ENCODE data around the gene BLVRB.
"Not testable (repeated sequence)": the region's sequence is repeated elsewhere in the genome, so short reads cannot be mapped to it uniquely, and the experiment has no call there.

DNA sequence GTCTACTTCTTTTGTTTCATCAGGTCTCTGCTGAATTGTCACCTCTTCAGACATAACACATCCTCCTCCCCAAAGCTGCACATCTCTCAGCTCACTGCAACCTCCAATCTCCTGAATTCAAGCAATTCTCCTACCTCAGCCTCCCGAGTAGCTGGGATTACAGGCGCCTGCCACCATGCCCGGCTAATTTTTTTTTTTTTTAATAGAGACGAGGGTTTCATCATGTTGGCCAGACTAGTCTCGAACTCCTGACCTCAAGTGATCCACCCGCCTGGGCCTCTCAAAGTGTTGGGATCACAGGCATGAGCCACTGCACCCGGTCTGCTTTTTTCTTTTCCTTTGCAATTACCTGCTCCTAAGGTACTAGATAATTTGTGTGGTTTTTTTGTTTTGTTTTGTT lies 32.8 kb downstream of the BLVRB start:
- TF ChIP-seq, protein P1, sequence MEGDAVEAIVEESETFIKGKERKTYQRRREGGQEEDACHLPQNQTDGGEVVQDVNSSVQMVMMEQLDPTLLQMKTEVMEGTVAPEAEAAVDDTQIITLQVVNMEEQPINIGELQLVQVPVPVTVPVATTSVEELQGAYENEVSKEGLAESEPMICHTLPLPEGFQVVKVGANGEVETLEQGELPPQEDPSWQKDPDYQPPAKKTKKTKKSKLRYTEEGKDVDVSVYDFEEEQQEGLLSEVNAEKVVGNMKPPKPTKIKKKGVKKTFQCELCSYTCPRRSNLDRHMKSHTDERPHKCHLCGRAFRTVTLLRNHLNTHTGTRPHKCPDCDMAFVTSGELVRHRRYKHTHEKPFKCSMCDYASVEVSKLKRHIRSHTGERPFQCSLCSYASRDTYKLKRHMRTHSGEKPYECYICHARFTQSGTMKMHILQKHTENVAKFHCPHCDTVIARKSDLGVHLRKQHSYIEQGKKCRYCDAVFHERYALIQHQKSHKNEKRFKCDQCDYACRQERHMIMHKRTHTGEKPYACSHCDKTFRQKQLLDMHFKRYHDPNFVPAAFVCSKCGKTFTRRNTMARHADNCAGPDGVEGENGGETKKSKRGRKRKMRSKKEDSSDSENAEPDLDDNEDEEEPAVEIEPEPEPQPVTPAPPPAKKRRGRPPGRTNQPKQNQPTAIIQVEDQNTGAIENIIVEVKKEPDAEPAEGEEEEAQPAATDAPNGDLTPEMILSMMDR (IDR thresholded peaks at IDR 0.05; ENCODE audit: insufficient read depth, low read length), result not testable (repeated sequence)
- TF ChIP-seq GABPA (IDR thresholded peaks at IDR 0.05; ENCODE audit: low read depth), result not testable (repeated sequence)
